ENCODE data around the gene PCBP3. TPM values are rescaled to one million over a fixed set of nuclear protein-coding genes. Genes with fewer than 3 reads are reported as not detected.

PCBP3 gene
- total RNA-seq, 1 experiment from 2014 or later: 3.7 TPM

DNA sequence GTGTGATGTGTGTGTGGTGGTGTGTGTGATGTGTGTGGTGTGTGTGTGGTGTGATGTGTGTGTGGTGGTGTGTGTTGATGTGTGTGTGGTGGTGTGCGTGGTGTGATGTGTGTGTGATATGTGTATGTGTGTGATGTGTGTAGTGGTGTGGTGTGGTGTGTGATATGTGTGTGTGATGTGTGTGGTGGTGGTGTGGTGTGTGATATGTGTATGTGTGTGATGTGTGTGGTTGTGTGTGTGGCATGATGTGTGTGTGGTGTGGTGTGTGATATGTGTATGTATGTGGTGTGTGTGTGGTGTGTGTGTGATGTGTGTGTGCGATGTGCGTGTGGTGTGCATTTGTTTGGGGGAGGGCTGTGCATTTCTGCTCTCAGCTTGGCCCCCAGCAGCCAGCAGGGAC is 7.1 kb upstream of the PCBP3 start:
- no peaks in the 10 kb centered on the region for H3K36me3 Mint-ChIP-seq (ENCODE audit: insufficient read depth, unreplicated experiment)
- H3K4me1 Mint-ChIP-seq (ENCODE audit: insufficient read depth, unreplicated experiment): no peaks in the 10 kb centered on the region
- H3K4me3 Mint-ChIP-seq (ENCODE audit: unreplicated experiment): no peak overlapping the region
- no peak overlapping the region for H3K27ac Mint-ChIP-seq (ENCODE audit: low read depth, unreplicated experiment)
- no peaks in the 10 kb centered on the region for H3K27me3 Mint-ChIP-seq (ENCODE audit: insufficient read depth, unreplicated experiment)
- BruUV-seq (replicated peaks): no TSS peak
- H3K9me3 Mint-ChIP-seq (ENCODE audit: unreplicated experiment): no peaks in the 10 kb centered on the region
- intact Hi-C loops (cut with micrococcal nuclease): no loop called here
- POLR2A ChIA-PET: no interaction called here
- DNase-seq (ENCODE audit: unreplicated experiment): no peak
- TF ChIP-seq CTCF (IDR thresholded peaks at IDR 0.05; ENCODE audit: unreplicated experiment): no peak
- CTCF ChIA-PET: interaction anchor here (0.6 kb wide), 1 partner anchor 292 kb away, joined by 4 read pairs; no protein-coding TSS in a partner anchor

DNA sequence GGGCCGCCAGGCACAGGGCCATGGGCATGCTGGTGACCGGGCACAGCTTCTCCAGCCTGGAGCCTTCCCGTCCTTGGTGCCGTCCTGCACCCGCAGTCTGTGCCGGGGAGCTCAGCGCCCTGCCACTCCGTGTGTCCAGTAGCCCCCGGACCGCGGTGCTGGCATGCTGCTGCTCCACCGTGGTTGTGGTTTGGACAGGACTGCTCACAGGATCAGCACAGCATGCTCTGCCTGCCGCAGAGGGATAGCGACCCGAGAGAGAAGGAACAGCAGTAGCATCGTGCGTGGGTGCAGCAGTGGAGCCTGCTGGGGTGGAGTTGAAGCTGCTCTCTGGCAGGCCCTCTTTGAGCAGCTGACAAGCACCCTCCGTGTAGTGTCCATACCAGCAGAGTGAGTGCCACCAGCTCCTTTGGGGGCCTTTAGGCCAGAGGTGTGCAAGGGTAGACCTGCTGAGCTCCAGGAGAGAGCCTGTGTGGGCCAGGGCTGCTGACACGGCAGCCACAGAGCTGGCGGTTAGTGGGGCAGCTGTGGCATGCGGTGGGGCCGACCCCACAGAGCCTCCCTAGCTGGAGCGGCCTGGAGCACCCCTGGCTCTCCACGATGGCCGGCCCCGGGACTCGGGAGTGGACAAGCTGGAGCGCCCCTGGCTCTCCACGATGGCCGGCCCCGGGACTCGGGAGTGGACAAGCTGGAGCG is 6.4 kb upstream of the PCBP3 start:
- no peak for TF ChIP-seq CTCF (IDR thresholded peaks at IDR 0.05; ENCODE audit: unreplicated experiment)
- Mint-ChIP-seq H3K27ac (ENCODE audit: low read depth, unreplicated experiment) (no peak overlapping the region), H3K36me3 (ENCODE audit: insufficient read depth, unreplicated experiment) (no peaks in the 10 kb centered on the region), H3K4me1 (ENCODE audit: insufficient read depth, unreplicated experiment) (no peaks in the 10 kb centered on the region), H3K4me3 (ENCODE audit: unreplicated experiment) (no peak overlapping the region), H3K27me3 (ENCODE audit: insufficient read depth, unreplicated experiment) (no peaks in the 10 kb centered on the region), H3K9me3 (ENCODE audit: unreplicated experiment) (no peaks in the 10 kb centered on the region)
- intact Hi-C loops (cut with micrococcal nuclease): no loop called here
- no peak for DNase-seq (ENCODE audit: unreplicated experiment)
- POLR2A ChIA-PET: no interaction called here
- no TSS peak for BruUV-seq (replicated peaks)
- CTCF ChIA-PET: interaction anchor here (0.6 kb wide), 1 partner anchor 291 kb away, joined by 4 read pairs; no protein-coding TSS in a partner anchor

DNA sequence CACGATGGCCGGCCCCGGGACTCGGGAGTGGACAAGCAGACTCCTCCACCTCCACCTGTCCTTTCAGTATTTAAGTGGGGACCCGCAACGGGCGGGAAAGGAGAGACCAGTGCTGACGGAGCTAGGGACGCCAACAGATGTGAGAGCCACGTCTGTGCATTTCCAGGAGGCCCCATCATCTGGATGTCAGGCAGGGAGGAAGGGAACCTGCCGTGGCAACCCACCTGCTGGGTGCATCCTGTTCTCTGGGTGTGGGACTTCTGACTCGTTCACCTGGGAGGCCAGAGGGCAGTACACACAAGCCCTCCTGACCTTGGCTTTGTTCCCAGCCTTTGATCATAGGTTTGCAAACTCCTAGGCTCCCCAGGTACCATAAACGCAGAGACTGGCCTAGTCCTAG is 5.6 kb upstream of the PCBP3 start:
- Mint-ChIP-seq H3K36me3 (ENCODE audit: insufficient read depth, unreplicated experiment) (no peaks in the 10 kb centered on the region), H3K9me3 (ENCODE audit: unreplicated experiment) (no peaks in the 10 kb centered on the region), H3K4me3 (ENCODE audit: unreplicated experiment) (no peak overlapping the region), H3K27me3 (ENCODE audit: insufficient read depth, unreplicated experiment) (no peaks in the 10 kb centered on the region), H3K27ac (ENCODE audit: low read depth, unreplicated experiment) (no peak overlapping the region), H3K4me1 (ENCODE audit: insufficient read depth, unreplicated experiment) (no peaks in the 10 kb centered on the region)
- CTCF ChIA-PET: no interaction called here
- POLR2A ChIA-PET: no interaction called here
- no TSS peak for BruUV-seq (replicated peaks)
- no peak for TF ChIP-seq CTCF (IDR thresholded peaks at IDR 0.05; ENCODE audit: unreplicated experiment)
- no peak for DNase-seq (ENCODE audit: unreplicated experiment)
- intact Hi-C loops (cut with micrococcal nuclease): no loop called here

DNA sequence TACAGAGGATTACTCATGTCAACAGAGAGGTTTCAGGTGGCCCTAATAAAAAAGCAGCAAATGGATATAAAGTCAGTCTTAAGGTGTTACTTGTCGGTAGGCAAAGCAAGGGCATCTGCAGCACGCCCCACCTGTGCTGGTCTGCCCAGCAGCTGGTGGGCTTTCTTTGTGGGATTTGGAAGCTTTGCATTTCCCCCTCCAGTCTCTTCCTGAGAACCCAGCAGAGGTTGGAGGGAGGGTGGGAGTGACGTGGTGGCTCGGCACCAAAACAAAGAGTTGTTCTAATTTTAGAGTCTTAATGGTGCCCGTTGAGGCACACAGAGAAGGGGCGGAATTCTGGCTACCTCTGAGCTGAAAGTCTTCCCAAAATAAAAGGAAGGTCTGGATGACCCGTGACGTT is 4.8 kb upstream of the PCBP3 start:
- Mint-ChIP-seq H3K27me3 (ENCODE audit: insufficient read depth, unreplicated experiment) (no peaks in the 10 kb centered on the region), H3K9me3 (ENCODE audit: unreplicated experiment) (no peaks in the 10 kb centered on the region), H3K4me3 (ENCODE audit: unreplicated experiment) (no peak overlapping the region), H3K36me3 (ENCODE audit: insufficient read depth, unreplicated experiment) (no peaks in the 10 kb centered on the region), H3K27ac (ENCODE audit: low read depth, unreplicated experiment) (no peak overlapping the region), H3K4me1 (ENCODE audit: insufficient read depth, unreplicated experiment) (no peaks in the 10 kb centered on the region)
- POLR2A ChIA-PET: interaction anchor here (0.7 kb wide), 1 partner anchor 282 kb away, joined by 3 read pairs; no protein-coding TSS in a partner anchor
- BruUV-seq (replicated peaks): no TSS peak
- CTCF ChIA-PET: interaction anchor here (0.7 to 1.3 kb wide), 2 partner anchors 38 to 83 kb away, joined by 3 to 4 read pairs; no protein-coding TSS in a partner anchor
- no peak for DNase-seq (ENCODE audit: unreplicated experiment)
- intact Hi-C loops (cut with micrococcal nuclease): no loop called here
- no peak for TF ChIP-seq CTCF (IDR thresholded peaks at IDR 0.05; ENCODE audit: unreplicated experiment)
